Smooth muscle cell (in vitro differentiated cells): ENCODE data around the gene FAM53B. TPM values are rescaled to one million over a fixed set of nuclear protein-coding genes. Genes with fewer than 3 reads are reported as not detected.

Experiments
- DNase-seq: peaks from one replicate; lab custom pipeline; 2025; ENCODE audit not compliant: unreplicated experiment; lab: John Stamatoyannopoulos, UW
- H2AFZ ChIP-seq: fragments of 200-600 bp; sonication (generic); 2 replicates; pipeline ENCODE4 v1.6.0; 2016; ENCODE audit warnings: antibody characterized with exemption, low read depth, mild to moderate bottlenecking
- H3F3A ChIP-seq: fragments of 200-600 bp; sonication (generic); 2 replicates; pipeline ENCODE4 v1.6.0; 2017; ENCODE audit warnings: antibody characterized with exemption, low read depth
- H3K27ac ChIP-seq: fragments of 200-600 bp; sonication (generic); 2 replicates; pipeline ENCODE4 v1.5.1; 2016; ENCODE audit warnings: low read depth, mild to moderate bottlenecking
- H3K27me3 ChIP-seq: fragments of 200-600 bp; sonication (generic); 2 replicates; pipeline ENCODE4 v1.6.1; 2016; ENCODE audit warnings: low read depth, mild to moderate bottlenecking
- H3K36me3 ChIP-seq: fragments of 200-600 bp; sonication (generic); 2 replicates; pipeline ENCODE4 v1.5.1; 2016; ENCODE audit warnings: low read depth
- H3K4me1 ChIP-seq: fragments of 200-600 bp; sonication (generic); 2 replicates; pipeline ENCODE4 v1.5.1; 2016; ENCODE audit warnings: low read depth
- H3K4me2 ChIP-seq: fragments of 200-600 bp; sonication (generic); 2 replicates; pipeline ENCODE4 v1.6.0; 2016; ENCODE audit warnings: mild to moderate bottlenecking
- H3K4me3 ChIP-seq: fragments of 200-600 bp; sonication (generic); 2 replicates; pipeline ENCODE4 v1.5.1; 2016; ENCODE audit warnings: mild to moderate bottlenecking
- H3K79me2 ChIP-seq: fragments of 200-600 bp; sonication (generic); 2 replicates; pipeline ENCODE4 v1.6.0; 2016; ENCODE audit warnings: low read depth, mild to moderate bottlenecking
- H3K9ac ChIP-seq: fragments of 200-600 bp; sonication (generic); 2 replicates; pipeline ENCODE4 v1.6.0; 2016; ENCODE audit warnings: low read depth
- H3K9me3 ChIP-seq: fragments of 200-600 bp; sonication (generic); replicated peaks from 2 replicates; pipeline ENCODE4 v1.5.1; 2016; ENCODE audit warnings: low read depth
- H4K20me1 ChIP-seq: fragments of 200-600 bp; sonication (generic); 2 replicates; pipeline ENCODE4 v1.6.0; 2016; ENCODE audit warnings: low read depth
- WGBS: methylation state at CpG from one replicate; pipeline ENCODE4 v1.1.7; 2016; ENCODE audit warnings: low lambda C conversion rate; 5-methylcytosine and 5-hydroxymethylcytosine counted together
- polyA plus RNA-seq: library from polyadenylated mRNA; unstranded; fragments of >200 nt; fragmentation: Nextera tagmentation; extraction: Ambion mirVana; gene quantifications from 2 replicates; pipeline ENCODE4 v1.2.1, GENCODE V29; 2016
- total RNA-seq: library from RNA; depleted of rRNA; stranded (reverse); fragments of >200 nt; gene quantifications from 2 replicates; pipeline ENCODE4 v1.2.3, GENCODE V29; 2014
- TF ChIP-seq, protein P1 (sequence below): fragments of 200-600 bp; sonication (generic); IDR thresholded peaks from 2 replicates; pipeline ENCODE4 v1.5.1; 2017; ENCODE audit warnings: borderline replicate concordance, mild to moderate bottlenecking, antibody characterized with exemption; ENCODE audit not compliant: insufficient read depth, poor library complexity, severe bottlenecking

The FAM53B gene
- total and polyA plus RNA-seq, 2 experiments from 2014 or later, result 5.5 to 6.2 TPM

DNA sequence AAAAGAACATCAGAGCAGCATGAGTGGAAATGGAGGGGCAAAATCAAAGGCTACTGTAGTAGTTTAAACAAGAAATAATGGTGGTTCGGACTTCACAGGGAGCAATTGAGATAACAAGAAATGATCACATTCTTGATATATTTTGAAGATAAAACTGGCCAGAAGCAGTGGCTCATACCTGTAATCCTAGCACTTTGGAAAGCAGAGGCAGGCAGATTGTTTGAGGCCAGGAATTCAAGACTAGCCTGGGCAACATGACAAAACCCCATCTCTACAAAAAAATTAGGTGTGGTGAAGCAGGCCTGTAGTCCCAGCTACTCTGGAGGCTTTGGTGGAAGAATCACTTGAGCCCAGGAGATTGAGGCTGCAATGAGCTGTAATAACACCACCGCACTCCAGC is 24.6 kb upstream of the FAM53B start:
- no peak overlapping the region for H3K9ac ChIP-seq
- H3K27me3 ChIP-seq, result no peaks in the 10 kb centered on the region
- DNase-seq, result no peak
- no peak overlapping the region for H3K4me3 ChIP-seq
- no peaks in the 10 kb centered on the region for H3K79me2 ChIP-seq
- no peaks in the 10 kb centered on the region for H3F3A ChIP-seq
- H3K4me2 ChIP-seq, result no peak overlapping the region
- no peak overlapping the region for H3K27ac ChIP-seq
- WGBS, result 95% methylated on average over 1 of the region's 2 CpGs
- H3K4me1 ChIP-seq, result no peaks in the 10 kb centered on the region
- no peaks in the 10 kb centered on the region for H3K9me3 ChIP-seq
- H2AFZ ChIP-seq, result no peak overlapping the region
- no peaks in the 10 kb centered on the region for H4K20me1 ChIP-seq
- peaks cover 10% of the 10 kb centered on the region for H3K36me3 ChIP-seq
- TF ChIP-seq, protein P1, sequence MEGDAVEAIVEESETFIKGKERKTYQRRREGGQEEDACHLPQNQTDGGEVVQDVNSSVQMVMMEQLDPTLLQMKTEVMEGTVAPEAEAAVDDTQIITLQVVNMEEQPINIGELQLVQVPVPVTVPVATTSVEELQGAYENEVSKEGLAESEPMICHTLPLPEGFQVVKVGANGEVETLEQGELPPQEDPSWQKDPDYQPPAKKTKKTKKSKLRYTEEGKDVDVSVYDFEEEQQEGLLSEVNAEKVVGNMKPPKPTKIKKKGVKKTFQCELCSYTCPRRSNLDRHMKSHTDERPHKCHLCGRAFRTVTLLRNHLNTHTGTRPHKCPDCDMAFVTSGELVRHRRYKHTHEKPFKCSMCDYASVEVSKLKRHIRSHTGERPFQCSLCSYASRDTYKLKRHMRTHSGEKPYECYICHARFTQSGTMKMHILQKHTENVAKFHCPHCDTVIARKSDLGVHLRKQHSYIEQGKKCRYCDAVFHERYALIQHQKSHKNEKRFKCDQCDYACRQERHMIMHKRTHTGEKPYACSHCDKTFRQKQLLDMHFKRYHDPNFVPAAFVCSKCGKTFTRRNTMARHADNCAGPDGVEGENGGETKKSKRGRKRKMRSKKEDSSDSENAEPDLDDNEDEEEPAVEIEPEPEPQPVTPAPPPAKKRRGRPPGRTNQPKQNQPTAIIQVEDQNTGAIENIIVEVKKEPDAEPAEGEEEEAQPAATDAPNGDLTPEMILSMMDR, result no peak

DNA sequence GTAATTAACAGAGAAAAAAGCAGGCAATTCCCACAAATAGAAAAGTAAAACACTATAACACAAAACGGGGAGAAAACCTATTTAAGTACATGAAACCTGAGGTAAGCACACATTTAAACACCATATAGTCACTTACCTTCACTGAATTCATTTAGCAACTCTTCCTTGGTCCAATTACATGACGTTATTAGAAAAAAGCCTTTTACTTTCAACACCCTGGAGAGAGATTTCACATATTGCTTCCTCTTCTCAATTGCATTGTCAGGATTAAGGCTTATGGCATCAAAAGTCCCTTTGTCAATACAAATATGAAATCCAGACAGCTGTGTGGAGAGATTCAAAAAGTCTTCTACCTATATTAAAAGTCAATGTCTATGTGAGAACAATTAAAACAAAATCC is 21.1 kb upstream of the FAM53B start:
- Histone ChIP-seq H3K4me2 (no peak overlapping the region), H2AFZ (no peak overlapping the region), H3K9ac (no peak overlapping the region), H3K36me3 (peaks cover 6% of the 10 kb centered on the region), H3K27ac (no peak overlapping the region), H4K20me1 (peaks cover 4% of the 10 kb centered on the region), H3K4me1 (no peaks in the 10 kb centered on the region), H3K4me3 (no peak overlapping the region), H3K9me3 (no peaks in the 10 kb centered on the region), H3F3A (no peaks in the 10 kb centered on the region), H3K27me3 (no peaks in the 10 kb centered on the region), H3K79me2 (no peaks in the 10 kb centered on the region)
- no peak for DNase-seq
- TF ChIP-seq, protein P1, result no peak
- 84% methylated on average over 2 of the region's 2 CpGs for WGBS

- Histone ChIP-seq H4K20me1 (peaks cover 4% of the 10 kb centered on the region), H3K4me2 (no peak overlapping the region), H3F3A (no peaks in the 10 kb centered on the region), H3K9me3 (no peaks in the 10 kb centered on the region), H3K27ac (no peak overlapping the region), H3K36me3 (peaks cover 13% of the 10 kb centered on the region), H2AFZ (no peak overlapping the region), H3K79me2 (no peaks in the 10 kb centered on the region), H3K4me3 (no peak overlapping the region), H3K9ac (no peak overlapping the region), H3K4me1 (no peaks in the 10 kb centered on the region), H3K27me3 (no peaks in the 10 kb centered on the region)
- no peak for DNase-seq
- TF ChIP-seq, protein P1, result no peak
- 91% methylated on average over 1 of the region's 1 CpG for WGBS
Observed at GRCh38 chr10:124763267-124763666, 19.1 kb upstream of the FAM53B start.

DNA sequence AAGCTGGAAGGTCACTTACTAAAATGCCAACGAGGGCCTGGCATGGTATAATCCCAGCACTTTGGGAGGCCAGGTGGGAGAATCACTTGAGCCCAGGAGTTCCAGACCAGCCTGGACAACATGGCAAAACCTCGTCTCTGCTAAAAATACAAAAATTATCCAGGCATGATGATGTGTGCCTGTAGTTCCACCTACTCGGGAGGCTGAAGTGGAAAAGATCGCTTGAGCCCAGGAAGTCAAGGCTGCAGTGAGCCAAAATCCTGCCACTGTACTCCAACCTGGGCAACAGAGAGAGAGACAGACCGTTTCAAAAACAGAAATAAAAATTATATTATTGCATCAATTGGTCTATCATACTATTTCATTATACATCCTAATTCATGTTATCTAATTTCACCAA is 18.1 kb upstream of the FAM53B start:
- H3K4me3 ChIP-seq, result no peak overlapping the region
- H3K4me2 ChIP-seq, result no peak overlapping the region
- 97% methylated on average over 5 of the region's 5 CpGs for WGBS
- DNase-seq, result no peak
- H3F3A ChIP-seq, result no peaks in the 10 kb centered on the region
- peaks cover 13% of the 10 kb centered on the region for H3K36me3 ChIP-seq
- H4K20me1 ChIP-seq, result peaks cover 4% of the 10 kb centered on the region
- H2AFZ ChIP-seq, result no peak overlapping the region
- no peak overlapping the region for H3K9ac ChIP-seq
- TF ChIP-seq, protein P1, result no peak
- H3K27me3 ChIP-seq, result no peaks in the 10 kb centered on the region
- no peaks in the 10 kb centered on the region for H3K9me3 ChIP-seq
- H3K79me2 ChIP-seq, result no peaks in the 10 kb centered on the region
- no peak overlapping the region for H3K27ac ChIP-seq
- no peaks in the 10 kb centered on the region for H3K4me1 ChIP-seq
